GM19035 (cell line): Measurements from ENCODE around the gene EEPD1.

Source experiments
- ATAC-seq: cut with Tn5 transposase; IDR thresholded peaks from one replicate; pipeline ENCODE4 v1.9.1; 2021; ENCODE audit not compliant: unreplicated experiment

EEPD1 gene

DNA sequence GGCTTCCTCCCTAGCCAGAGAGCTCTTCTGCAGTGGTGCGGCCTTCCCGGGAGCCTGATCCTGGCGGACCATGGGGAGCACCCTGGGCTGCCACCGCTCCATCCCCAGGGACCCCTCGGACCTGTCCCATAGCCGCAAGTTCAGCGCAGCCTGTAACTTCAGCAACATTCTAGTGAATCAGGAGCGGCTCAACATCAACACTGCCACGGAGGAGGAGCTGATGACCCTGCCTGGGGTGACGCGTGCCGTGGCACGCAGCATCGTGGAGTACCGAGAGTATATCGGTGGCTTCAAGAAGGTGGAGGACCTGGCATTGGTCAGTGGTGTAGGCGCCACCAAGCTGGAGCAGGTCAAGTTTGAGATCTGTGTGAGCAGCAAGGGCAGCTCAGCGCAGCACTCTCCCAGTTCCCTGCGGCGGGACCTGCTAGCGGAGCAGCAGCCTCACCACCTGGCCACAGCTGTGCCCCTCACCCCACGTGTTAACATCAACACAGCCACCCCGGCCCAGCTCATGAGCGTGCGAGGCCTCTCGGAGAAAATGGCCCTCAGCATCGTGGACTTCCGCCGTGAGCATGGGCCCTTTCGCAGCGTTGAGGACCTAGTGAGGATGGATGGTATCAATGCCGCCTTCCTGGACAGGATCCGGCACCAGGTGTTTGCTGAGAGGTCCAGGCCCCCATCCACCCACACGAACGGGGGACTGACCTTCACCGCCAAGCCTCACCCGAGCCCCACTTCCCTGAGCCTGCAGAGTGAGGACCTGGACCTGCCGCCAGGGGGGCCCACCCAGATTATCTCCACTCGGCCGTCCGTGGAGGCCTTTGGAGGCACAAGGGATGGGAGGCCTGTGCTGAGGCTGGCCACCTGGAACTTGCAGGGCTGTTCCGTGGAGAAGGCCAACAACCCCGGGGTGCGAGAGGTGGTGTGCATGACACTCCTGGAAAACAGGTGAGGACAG lies 1.5 kb downstream of the EEPD1 start:
- no peak for ATAC-seq

DNA sequence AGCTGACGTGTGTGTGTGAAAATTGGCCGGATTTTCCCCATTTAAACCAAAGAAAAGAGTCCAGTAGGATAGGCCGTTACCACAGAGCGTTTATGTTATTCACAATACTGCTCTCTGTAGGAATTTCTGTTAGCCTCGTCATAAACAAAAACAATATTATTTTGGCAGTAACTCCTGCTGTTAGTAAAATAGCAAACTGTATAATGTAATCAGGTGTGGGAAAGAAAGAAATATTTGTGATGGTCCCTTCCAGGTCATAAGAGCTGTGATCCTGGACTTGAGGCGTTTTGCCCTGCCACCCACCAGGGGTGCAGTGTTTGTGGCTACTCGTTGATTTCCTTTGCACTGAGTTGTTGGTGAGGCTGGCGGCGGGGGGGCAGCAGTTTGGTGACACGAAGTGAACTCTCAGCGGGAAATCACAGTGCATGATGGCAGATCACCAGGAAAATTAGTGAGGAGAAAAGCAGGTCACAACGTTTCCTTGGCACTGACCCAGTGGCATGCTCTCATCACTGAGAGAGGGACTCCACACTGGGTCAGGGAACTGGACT lies 2.8 kb downstream of the EEPD1 start:
- ATAC-seq, result no peak

DNA sequence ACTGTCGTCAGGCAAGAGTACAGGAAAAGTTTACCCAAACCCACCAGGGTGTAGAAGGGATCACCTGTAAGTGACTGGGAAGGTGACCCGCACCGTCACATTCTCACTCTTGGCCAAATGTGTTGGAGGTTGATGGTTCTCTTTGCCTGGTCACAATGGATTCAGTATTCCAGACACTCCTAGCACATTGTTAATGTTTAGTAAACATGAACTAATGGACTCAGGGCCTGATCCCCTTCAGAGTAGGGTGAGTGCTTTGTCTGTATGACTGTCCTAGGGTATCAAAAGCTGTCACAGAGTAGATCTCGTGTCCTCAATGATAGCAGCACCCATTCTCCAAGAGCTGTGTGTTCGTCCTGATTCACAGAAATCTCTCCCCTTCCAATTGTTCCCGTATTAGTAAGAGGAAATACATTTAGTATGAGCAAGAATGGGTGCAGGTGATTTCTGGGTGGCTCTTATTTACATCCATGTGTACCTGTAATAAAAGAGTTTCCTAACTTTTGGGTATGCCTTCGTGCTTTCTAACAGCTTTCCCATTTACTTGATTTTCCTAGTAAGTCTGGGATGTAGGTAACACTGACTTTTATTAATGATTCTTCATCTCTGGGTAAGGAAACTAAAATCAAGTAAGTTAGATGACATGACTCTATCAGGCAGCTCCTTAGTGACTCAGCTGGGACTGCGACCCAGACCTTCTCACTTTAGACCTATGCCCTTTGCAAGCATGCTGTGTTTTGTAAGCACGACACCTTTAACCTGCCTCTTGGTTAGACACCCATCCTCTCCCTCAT lies 4.7 kb downstream of the EEPD1 start:
- no peak for ATAC-seq

DNA sequence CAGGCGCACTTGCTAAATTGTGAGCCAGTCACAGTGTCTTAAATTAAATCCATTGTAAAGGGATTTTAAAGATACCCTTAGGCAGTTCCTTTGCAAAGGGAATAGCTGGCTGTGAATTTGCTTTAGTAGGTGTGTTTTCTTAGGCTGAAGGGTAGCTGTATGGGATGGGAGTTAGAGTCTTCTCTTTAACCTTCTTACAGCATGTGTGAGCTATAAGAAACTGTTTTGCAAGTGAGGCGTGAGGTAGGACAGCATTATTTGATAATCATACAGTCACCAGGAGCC lies 5.2 kb downstream of the EEPD1 start:
- no peak for ATAC-seq

DNA sequence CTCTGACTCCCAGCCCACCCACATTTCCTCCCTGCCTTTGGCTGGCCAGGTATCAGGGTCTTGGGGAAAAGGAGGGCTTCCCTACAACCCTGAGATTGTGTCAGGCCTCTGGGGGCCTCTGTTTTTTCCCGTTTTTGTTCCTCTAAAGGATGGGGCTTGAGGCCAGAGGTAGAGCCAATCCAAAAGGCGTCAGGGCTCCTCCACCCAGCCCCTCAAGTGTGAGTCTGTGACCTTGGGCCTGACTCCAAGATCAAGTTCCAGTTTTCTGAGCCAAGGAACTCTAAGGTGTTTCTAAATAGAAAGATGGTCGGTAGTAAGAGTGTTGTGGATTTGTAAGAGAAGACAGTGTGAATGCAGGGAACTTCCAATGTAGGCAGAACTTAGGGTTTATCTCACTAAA lies 6.6 kb downstream of the EEPD1 start:
- no peak for ATAC-seq

DNA sequence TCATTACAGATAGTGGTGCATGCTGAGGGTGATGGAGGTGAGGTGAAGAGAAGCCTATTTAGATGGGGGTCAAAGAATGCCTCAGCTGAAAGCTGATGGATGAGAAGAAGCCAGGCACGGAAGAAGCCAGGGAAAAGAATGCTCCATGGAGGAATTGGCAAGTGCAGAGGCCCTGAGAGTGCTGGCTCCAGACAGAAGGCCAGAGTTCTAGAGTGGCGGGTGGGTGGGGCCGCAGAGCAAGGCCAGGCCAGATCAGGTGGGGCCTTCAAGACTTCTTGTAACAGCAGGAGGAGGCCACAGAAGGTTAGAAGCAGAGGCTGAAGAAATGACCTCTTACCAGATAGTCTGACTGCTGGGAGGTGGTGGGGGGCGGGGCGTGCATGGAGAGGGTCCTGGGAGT lies 7.3 kb downstream of the EEPD1 start:
- no peak for ATAC-seq

DNA sequence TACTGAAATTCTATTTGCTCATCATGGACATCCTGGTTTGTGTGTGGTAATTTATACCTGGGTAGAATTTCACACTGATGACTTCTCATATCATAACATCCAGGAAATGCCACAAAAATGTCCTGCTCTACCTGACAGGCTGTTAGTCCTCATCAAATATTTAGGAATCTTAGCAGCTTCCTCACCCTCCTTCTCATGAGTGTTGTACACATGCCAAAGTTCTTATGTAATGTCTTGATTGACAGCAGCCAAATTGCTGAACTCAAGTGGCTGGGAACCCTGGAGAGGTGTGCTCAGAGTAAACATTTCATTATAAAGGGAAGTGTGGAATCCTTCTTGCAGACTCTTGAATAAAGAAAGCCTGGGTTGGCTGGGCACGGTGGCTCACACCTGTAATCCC lies 8.9 kb downstream of the EEPD1 start:
- no peak for ATAC-seq

DNA sequence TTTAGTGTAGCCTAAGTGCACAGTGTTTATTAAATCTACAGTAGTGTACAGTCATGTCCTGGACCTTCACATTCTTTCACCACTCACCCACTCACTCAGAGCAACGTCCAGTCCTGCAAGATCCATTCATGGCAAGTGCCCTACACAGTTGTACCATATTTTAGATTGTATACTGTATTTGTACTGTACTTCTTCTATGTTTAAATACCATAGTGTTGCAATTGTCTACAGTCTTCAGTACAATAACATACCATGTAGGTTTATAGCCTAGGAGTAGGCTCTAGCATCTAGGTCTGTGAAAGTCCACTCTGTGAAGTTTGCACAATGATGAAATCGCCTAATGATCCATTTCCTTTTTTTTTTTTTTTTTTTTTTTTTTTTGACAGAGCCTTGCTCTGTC lies 12.0 kb downstream of the EEPD1 start:
- no peak for ATAC-seq

DNA sequence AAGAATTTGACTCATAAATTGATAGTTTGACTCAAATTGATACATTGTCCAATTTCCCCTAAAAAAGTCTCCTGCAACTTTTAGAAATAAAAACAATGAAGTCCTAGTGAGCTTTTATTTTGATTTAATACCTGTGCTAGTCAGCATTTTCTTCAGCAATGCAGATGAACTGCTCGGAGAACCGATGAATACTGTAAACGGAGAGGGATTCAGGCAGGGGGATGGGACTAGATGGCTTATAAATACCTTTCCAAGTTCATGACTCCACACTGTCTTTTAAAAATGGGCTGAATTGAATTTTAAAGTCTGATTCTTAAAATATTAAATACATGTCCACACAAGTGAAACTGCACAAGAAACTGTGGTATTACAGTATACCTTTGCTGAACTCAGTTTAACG lies 12.7 kb downstream of the EEPD1 start:
- ATAC-seq, result no peak

DNA sequence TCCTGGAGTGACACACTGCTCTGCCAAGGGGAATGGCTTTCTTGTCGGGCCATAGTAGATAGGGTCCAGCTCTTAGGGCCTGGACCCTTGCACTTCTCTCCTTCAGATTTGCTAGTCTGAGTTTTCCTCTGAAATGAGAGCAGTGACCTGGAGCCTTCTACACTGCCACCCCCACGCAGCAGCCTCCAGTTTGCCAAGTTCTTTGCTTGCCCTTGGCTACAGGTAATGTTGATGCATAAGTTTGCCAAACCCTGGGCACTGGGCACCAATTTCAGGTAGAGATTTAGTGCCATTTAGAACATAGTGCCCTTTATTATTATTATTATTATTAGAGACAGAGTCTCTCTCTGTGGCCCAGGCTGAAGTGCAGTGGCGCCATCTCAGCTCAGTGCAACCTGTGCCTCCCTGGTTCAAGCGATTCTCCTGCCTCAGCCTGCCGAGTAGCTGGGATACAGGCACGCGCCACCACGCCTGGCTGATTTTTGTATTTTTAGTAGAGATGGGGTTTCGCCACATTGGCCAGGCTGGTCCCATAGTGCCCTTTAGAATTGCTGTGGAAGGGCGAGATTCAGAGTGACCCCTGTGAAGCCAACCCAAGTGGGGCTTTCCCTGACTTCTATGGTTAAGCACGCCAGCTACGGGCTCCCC lies 14.5 kb downstream of the EEPD1 start:
- no peak for ATAC-seq

DNA sequence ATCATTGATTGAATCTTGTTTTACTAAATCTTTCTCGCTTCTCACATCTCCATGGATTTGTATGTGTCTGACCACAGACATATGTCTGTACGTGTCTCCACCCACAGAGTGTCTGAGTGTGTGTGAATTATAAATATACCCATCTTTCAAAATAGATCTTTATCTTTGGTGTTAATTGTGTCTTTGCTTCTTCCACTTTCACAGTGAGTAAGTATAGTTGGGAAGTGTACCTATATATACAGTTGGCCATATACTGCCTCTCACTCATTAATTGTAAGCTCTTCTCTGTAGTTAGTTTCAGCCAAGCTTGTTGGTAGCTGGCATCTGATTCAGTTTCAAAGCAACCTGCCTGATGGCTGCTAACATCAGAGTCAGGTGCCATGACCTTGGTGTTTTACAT lies 18.4 kb downstream of the EEPD1 start:
- ATAC-seq, result no peak

DNA sequence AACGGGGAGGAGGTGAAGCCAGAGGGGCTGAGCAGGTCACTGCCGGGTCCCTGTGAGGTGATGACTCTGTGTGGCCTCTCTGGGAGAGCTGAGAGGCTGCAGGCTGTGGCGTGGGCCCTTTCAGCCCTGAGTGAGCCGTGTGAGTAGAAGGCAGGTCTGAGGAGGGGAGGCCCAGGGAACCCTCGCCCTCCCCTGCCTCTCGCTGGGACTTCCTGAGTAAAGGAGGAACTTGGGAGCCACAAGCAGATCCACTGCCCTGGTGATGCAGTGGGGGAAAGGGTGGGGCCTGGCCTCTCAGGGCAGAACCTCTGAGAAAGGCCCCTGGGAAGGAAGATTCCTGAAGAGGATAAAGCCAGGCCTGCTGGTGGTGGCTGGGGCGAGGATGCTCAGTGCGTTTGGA lies 22.8 kb downstream of the EEPD1 start:
- ATAC-seq, result no peak

DNA sequence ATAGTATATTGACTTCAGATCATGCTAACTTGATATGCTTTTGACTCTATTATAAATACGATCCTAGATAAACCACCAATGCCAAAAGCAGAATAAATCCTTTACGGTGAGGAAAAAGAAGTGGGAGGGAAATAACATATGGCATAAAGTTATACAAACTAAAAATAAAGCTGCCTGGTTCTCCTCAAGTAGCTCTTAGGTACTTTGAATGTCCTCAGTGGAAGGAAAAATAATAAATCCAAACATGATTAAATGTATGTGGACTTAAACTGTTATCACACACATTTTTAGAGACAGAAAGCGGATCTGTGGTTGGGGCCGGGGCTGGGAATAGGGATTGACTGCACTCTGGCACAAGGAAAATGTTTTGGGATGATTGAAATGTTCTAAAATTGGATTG lies 23.6 kb downstream of the EEPD1 start:
- ATAC-seq, result no peak

DNA sequence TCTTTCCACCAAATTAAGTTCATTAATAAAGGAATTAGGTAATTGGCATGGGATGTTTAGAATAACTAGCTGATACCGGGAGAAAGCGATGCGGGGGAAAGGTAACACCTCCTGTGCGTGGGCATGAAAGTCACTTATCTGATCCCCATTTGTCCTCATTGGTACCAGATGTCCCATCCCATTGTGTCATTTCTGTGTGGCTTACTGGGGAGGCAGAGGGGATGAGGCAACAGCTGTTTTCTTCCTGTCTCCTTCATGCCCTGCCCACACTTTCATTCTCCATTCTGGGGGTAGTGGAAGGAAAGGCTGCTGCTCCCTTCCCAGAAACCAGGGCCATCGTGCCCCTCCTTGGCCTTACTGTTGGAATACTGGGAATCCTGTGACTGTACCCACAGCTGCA lies 27.1 kb downstream of the EEPD1 start:
- ATAC-seq, result no peak

DNA sequence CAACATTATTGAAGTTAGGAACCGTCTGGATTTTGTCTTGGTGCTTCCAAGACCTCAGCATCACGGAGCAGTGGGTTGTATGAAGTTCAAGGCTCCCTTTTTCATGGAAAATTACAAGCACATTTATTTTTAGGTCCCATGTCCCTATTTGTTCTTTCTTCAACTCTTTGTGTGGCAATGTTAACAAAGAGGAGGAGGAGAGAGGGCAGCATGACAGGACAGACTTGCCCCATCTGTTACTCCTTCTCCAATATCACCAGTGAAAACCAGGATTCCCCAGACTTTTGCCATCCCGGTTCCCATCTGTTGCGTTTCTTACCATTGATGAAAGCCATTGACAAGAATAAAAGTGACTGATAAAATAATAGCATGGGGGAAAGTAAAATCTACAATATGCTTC lies 28.6 kb downstream of the EEPD1 start:
- no peak for ATAC-seq

DNA sequence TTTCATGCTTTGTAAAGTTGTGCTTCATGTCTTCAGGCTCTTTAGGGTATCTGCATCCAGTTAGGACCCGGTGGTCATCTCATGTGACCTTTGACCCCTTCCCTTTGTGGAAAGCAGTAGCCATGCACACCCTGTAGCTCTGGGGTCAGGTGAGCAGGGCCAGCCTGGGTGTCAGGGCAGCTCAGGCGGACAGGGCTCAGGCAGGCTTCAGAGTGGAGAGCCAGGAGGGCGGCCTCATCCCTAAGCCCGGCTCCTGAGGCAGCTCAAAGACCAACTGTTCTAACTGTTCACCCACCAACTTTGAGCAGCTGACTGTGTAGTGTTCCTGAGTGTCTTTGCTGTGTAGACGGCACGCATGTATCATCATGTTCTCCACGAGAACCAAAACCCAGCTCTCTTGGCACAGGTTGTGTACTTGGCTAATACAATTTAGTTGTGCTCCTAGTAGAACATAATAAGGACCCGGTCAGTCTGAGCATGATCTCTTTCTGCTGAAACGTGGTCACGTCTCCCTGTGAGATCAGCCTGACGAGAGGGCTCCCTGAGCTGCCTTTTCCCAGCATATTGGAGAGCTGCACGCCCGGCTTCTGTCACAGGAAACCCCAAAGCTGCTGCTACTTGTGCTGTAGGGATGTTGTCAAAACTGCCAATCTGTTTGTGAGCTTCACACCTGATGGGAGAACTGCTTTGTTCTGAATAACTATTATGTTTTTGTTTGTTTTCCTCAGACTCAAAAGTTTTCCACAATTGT lies 30.0 kb downstream of the EEPD1 start:
- no peak for ATAC-seq

DNA sequence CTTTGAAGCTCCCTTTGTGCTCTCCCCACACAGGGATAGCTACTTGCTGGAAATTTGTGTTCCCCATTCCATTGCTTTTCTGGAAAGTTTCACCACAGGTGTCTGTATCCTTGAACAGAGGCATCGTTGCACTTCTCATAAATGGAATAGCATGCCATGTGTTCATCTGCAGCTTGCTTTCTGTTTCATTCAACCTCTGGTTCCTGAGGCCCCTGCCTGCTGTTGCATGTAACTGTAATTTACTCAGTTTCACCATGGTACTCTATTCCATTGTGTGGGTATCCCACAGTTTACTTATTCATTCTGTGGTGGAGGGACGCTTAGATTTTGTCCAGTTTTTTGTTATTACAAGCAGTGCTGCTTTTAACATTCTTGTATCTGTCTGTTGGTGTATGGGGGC lies 32.0 kb downstream of the EEPD1 start:
- ATAC-seq, result no peak

DNA sequence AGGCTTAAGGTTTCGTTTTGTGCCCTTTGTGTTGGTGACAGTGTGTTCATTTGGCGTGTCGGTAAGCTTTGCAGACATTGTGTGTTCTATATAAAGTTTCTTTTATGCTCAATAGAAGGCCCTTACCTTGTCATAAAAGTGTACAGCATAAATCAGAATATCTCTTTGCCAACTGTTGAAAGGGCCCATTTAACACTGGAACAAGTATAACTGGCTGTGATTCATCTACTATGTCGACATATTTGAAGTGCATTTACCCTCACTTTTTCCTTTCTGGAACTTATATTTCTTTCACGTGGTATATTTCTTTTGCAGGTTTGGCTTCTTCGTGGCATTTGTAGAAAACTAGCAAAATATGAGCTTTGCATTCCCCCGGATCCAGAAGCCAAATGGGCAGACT lies 32.7 kb downstream of the EEPD1 start:
- ATAC-seq, result no peak

DNA sequence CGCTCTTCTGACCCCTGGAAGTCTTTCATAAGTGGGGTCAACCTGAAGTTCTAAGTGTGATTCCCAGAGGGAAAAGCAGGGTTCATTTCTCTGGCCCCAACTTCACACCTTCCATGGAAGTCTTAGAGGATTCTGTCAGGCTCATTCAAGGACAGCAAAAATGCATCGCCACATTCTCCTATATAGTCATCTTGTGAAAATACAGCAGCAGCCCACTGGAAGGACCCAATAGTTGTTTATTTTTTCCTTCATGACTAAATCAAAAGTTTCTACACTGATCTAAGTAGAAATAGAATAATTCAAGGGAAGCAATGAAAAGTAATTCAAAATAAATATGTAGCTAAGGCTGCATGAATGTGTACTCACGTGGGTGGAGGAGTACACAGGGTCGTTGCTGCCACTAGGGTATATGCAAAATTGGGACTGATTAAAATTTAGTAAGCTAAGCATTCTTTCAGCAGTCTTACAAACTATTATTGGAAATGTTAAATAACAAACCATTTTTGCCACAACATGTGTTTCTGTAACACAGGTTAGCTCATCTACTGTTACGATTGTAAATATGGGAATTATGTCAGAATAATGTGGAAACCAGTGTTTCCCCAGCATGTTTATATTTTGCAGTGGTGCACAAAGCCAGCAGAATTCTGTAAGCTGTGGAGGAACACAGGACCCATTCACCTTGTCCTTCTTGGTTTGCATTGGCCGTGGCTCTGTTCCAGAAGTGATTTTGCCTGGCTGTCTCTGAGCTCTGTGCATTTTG lies 33.5 kb downstream of the EEPD1 start:
- no peak for ATAC-seq

DNA sequence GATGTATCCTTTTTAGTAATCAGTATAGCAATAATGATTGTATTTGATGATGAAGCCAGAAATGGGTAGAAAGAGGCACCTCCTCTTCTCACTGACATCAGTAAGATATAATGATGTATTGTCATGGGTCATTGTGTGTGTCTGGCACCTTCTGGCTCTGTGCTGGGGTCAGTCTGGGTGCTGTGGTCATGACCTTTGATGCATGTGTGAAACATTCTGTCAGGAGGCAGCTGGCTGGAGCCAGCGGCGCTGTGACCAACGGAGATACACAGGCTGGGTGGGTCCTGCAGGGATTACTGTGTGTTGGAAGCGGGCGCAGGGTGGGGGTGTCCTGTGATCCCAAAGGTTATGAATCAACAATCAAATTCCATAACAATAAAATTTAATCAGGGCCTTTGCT lies 35.2 kb downstream of the EEPD1 start:
- no peak for ATAC-seq
